Caco-2 (cell line): ENCODE measurements around the gene LHPP. TPM values are rescaled to one million over a fixed set of nuclear protein-coding genes. Genes with fewer than 3 reads are reported as not detected.

Experiments used
- BruUV-seq: library from RNA; stranded (reverse); fragments of 400-500 nt; replicated peaks from 2 replicates; lab custom pipeline; 2021; lab: Mats Ljungman, UMichigan
- CTCF ChIA-PET: fragments of 300-600 bp; sonication (Branson Sonifier 250); formaldehyde crosslinking; loops from one replicate; lab custom pipeline; 2022; ENCODE audit warnings: antibody characterized with exemption; lab: Charles Lee
- POLR2A ChIA-PET: fragments of 300-600 bp; sonication (Branson Sonifier 250); formaldehyde crosslinking; loops from one replicate; lab custom pipeline; 2022; ENCODE audit warnings: antibody characterized with exemption; lab: Charles Lee
- DNase-seq, 2 experiments: peaks; one replicate each; pipeline versions ENCODE4 v3.0.0 to v3.0.0-alpha.2; 2020 to 2022
- H3K27me3 ChIP-seq: replicated peaks from 2 replicates; pipeline ENCODE4 v1.6.0; 2011; ENCODE audit warnings: low read length; ENCODE audit not compliant: control insufficient read depth, insufficient read depth
- H3K36me3 ChIP-seq: 2 replicates; pipeline ENCODE4 v1.5.1; 2011; ENCODE audit warnings: low read length; ENCODE audit not compliant: control insufficient read depth, insufficient read depth
- H3K4me1 ChIP-seq: fragments of 250-450 bp; sonication (Bioruptor Pico); 2 replicates; pipeline ENCODE4 v1.5.1; 2020; ENCODE audit warnings: mild to moderate bottlenecking
- H3K4me3 ChIP-seq: 2 replicates; pipeline ENCODE4 v1.5.1; 2011; ENCODE audit warnings: low read depth, mild to moderate bottlenecking, control low read depth, low read length
- H3K9me3 ChIP-seq: fragments of 250-450 bp; sonication (Bioruptor Pico); 2 replicates; pipeline ENCODE4 v1.5.1; 2020; ENCODE audit warnings: mild to moderate bottlenecking, moderate library complexity
- H3K27ac Mint-ChIP-seq: one replicate; pipeline ENCODE4 v1.8.0; 2022; ENCODE audit warnings: mixed read lengths; ENCODE audit not compliant: unreplicated experiment
- H3K27me3 Mint-ChIP-seq: one replicate; pipeline ENCODE4 v1.8.0; 2022; ENCODE audit warnings: mixed read lengths; ENCODE audit not compliant: insufficient read depth, unreplicated experiment
- H3K36me3 Mint-ChIP-seq: one replicate; pipeline ENCODE4 v1.8.0; 2022; ENCODE audit warnings: mild to moderate bottlenecking, mixed read lengths; ENCODE audit not compliant: insufficient read depth, unreplicated experiment
- H3K4me1 Mint-ChIP-seq: one replicate; pipeline ENCODE4 v1.8.0; 2022; ENCODE audit warnings: low read depth, mixed read lengths; ENCODE audit not compliant: unreplicated experiment
- H3K4me3 Mint-ChIP-seq: one replicate; pipeline ENCODE4 v1.8.0; 2022; ENCODE audit warnings: mild to moderate bottlenecking, moderate library complexity, mixed read lengths; ENCODE audit not compliant: unreplicated experiment
- H3K9me3 Mint-ChIP-seq: one replicate; pipeline ENCODE4 v1.8.0; 2022; ENCODE audit warnings: mixed read lengths; ENCODE audit not compliant: unreplicated experiment
- CTCF ChIP-seq, 2 experiments: fragments of 200-600 bp in 1 of 2; IDR thresholded peaks; 1 replicate in 1 of 2; 2 replicates in 1 of 2; pipeline versions ENCODE4 v1.5.1 to v1.8.0; 2011 to 2022; ENCODE audit warnings: antibody characterized with exemption in 1 of 2, control low read depth in 1 of 2, inconsistent platforms in 1 of 2, low read depth in 1 of 2, low read length in 1 of 2, mild to moderate bottlenecking in 1 of 2, moderate library complexity in 1 of 2; ENCODE audit not compliant: insufficient read depth in 1 of 2, severe bottlenecking in 1 of 2, unreplicated experiment in 1 of 2
- intact Hi-C: fragments of 100-400 bp; cut with micrococcal nuclease; formaldehyde crosslinking; loops from one replicate; pipeline ENCODE4 v1.10.0; 2022; ENCODE audit not compliant: unreplicated experiment
- total RNA-seq: library from RNA; stranded (reverse); gene quantifications from 2 replicates; pipeline ENCODE4 v1.2.3, GENCODE V29; 2022

Gene LHPP
- total RNA-seq, 1 experiment from 2014 or later, result 15.9 TPM

DNA sequence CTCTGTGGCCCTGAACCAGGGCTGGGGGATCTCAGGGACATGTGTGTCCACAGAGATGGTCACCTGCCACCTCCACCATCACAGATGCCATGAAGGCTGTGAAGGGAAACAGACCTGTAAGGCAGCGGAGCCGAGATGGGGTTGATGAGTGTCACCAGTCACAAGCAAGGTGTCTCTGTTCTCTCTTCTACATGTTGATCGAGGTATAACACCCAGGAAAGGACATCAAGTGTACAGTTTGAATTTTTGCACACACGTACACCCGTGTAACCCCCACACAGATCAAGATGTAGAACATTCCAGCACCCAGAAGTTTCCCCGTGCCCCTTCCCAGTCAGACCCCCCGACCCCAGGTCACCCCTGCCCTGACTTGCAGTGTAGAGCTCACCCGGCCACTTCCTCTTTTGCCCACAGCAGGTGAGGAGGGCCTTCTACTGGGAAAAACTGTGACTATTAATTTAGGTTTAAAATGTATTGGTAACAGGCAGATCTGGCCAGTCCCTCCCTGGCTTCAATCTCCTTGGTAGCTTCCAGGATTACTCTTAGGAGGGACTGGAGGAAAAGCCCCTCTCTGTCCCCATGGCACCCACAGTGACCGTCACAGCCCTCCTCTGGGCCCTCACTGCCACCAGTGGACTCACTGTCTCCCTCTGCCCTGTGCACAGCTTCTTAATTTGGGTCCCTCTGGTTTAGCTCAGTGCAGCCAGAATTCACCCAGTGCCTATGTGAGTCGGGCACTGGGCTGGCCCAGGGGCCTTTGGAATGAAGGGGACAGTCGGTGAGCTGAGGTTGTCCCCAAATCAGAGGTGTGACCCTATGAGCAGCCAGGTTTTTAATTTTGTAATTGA lies 108.2 kb downstream of the LHPP start:
- POLR2A ChIA-PET, result no interaction called here
- no peak overlapping the region for H3K4me3 ChIP-seq
- no TSS peak for BruUV-seq
- H3K36me3 ChIP-seq, result no peaks in the 10 kb centered on the region
- Mint-ChIP-seq H3K4me1 (no peaks in the 10 kb centered on the region), H3K9me3 (no peaks in the 10 kb centered on the region), H3K27ac (no peak overlapping the region), H3K4me3 (no peak overlapping the region), H3K27me3 (peaks cover 3% of the 10 kb centered on the region), H3K36me3 (no peaks in the 10 kb centered on the region)
- no peak for DNase-seq
- no peaks in the 10 kb centered on the region for H3K4me1 ChIP-seq
- H3K9me3 ChIP-seq, result no peaks in the 10 kb centered on the region
- intact Hi-C loops, result no loop called here
- H3K27me3 ChIP-seq, result no peaks in the 10 kb centered on the region; the same call in 1 of the 2 replicates
- no peak for TF ChIP-seq CTCF (IDR thresholded peaks at IDR 0.05; ENCODE audit: insufficient read depth in 1 of 2, low read depth in 1 of 2, low read length in 1 of 2, severe bottlenecking in 1 of 2, unreplicated experiment in 1 of 2)
- CTCF ChIA-PET, result interaction anchor here (0.6 to 0.7 kb wide), 2 partner anchors 329 to 1254 kb away, joined by 3 to 4 read pairs; partner anchors contain the start of gene BCCIP

- Mint-ChIP-seq H3K36me3 (no peaks in the 10 kb centered on the region), H3K27ac (no peak overlapping the region), H3K4me1 (no peaks in the 10 kb centered on the region), H3K4me3 (no peak overlapping the region), H3K27me3 (peaks cover 3% of the 10 kb centered on the region), H3K9me3 (no peaks in the 10 kb centered on the region)
- H3K4me3 ChIP-seq, result no peak overlapping the region
- CTCF ChIA-PET, result no interaction called here
- TF ChIP-seq CTCF (IDR thresholded peaks at IDR 0.05; ENCODE audit: insufficient read depth in 1 of 2, low read depth in 1 of 2, low read length in 1 of 2, severe bottlenecking in 1 of 2, unreplicated experiment in 1 of 2), result no peak
- DNase-seq, result no peak
- no peaks in the 10 kb centered on the region for H3K4me1 ChIP-seq
- no peaks in the 10 kb centered on the region; the same call in 1 of the 2 replicates for H3K27me3 ChIP-seq
- no peaks in the 10 kb centered on the region for H3K9me3 ChIP-seq
- H3K36me3 ChIP-seq, result no peaks in the 10 kb centered on the region
- BruUV-seq, result no TSS peak
- intact Hi-C loops, result no loop called here
- POLR2A ChIA-PET, result no interaction called here
These were observed 109.0 kb downstream of the LHPP start for GRCh38 chr10:124570646-124571045.

DNA sequence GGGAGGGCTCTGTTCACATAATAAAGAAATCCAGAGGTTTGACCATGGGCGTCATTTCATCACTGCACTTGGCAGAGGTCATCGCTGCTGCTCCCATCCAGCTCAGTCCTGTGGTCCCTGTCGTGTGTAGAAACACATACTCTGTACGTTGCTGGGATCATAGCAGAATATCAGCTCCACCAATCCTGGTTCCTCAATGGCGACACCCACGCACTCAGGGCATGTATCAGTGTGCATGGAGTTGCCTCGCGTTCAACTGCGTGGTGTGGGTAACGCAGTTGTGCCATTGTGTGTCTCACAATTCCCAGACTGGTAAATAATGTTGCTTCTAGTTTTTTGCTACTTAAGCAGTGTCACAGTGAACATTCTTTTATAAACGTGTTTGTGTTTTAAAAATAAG lies 111.1 kb downstream of the LHPP start:
- Mint-ChIP-seq H3K27me3 (peaks cover 3% of the 10 kb centered on the region), H3K36me3 (no peaks in the 10 kb centered on the region), H3K9me3 (no peaks in the 10 kb centered on the region), H3K27ac (no peak overlapping the region), H3K4me3 (no peak overlapping the region), H3K4me1 (no peaks in the 10 kb centered on the region)
- no peaks in the 10 kb centered on the region; the same call in 1 of the 2 replicates for H3K27me3 ChIP-seq
- H3K4me1 ChIP-seq, result no peaks in the 10 kb centered on the region
- ChIA-PET POLR2A (no interaction called here), CTCF (no interaction called here)
- intact Hi-C loops, result no loop called here
- DNase-seq, result no peak
- no peak overlapping the region for H3K4me3 ChIP-seq
- H3K36me3 ChIP-seq, result no peaks in the 10 kb centered on the region
- no peaks in the 10 kb centered on the region for H3K9me3 ChIP-seq
- BruUV-seq, result no TSS peak
- TF ChIP-seq CTCF (IDR thresholded peaks at IDR 0.05; ENCODE audit: insufficient read depth in 1 of 2, low read depth in 1 of 2, low read length in 1 of 2, severe bottlenecking in 1 of 2, unreplicated experiment in 1 of 2), result no peak
